ENCODE results near the gene CC2D2A.
A peak's percentile ranks its signal among the peaks of the same experiment; 100 is the strongest.

The CC2D2A gene

GRCh38 chr4:15636818-15637217 is 167.1 kb downstream of the CC2D2A start:
- DNase-seq (ENCODE audit: low read depth in 4 of 4, low spot score in 1 of 4) = no peak

- DNase-seq (ENCODE audit: low read depth in 4 of 4, low spot score in 1 of 4) = no peak
Measured at GRCh38 chr4:15638418-15638817, 168.7 kb downstream of the CC2D2A start.

GRCh38 chr4:15648600-15648999 is 178.9 kb downstream of the CC2D2A start:
- DNase-seq (ENCODE audit: low read depth in 4 of 4, low spot score in 1 of 4) = no peak

GRCh38 chr4:15649914-15650545 is 180.3 kb downstream of the CC2D2A start:
- peak in 3 of 4 experiments; percentile 23 to 36 (median 26) for DNase-seq (ENCODE audit: low read depth in 4 of 4, low spot score in 1 of 4)
